CD14-positive monocyte (primary cell): ENCODE data around the gene CENATAC. TPM values are rescaled to one million over a fixed set of nuclear protein-coding genes. Genes with fewer than 3 reads are reported as not detected.

Source experiments
- DNase-seq, 3 donors: peaks; one replicate each; pipeline ENCODE4 v3.0.0-alpha.2; 2011 to 2022
- H2AFZ ChIP-seq: 2 replicates; pipeline ENCODE4 v1.6.0; 2012; ENCODE audit warnings: mild to moderate bottlenecking, low read depth, low read length, inconsistent platforms; ENCODE audit not compliant: insufficient read depth, poor library complexity, severe bottlenecking
- H3K27ac ChIP-seq, 2 donors: 1 replicate in 1 of 2; 2 replicates in 1 of 2; pipeline ENCODE4 v1.5.1; 2012 to 2013; ENCODE audit warnings: low read length in 2 of 2, control low read depth in 1 of 2, inconsistent platforms in 1 of 2, low read depth in 1 of 2, mild to moderate bottlenecking in 1 of 2
- H3K27me3 ChIP-seq, 2 donors: one replicate each; pipeline versions ENCODE4 v1.6.0 to v1.6.1; 2011 to 2013; ENCODE audit warnings: low read length in 2 of 2; ENCODE audit not compliant: control insufficient read depth in 2 of 2, insufficient read depth in 2 of 2
- H3K36me3 ChIP-seq, 2 donors: replicated peaks in 1 of 2; 1 replicate in 1 of 2; 2 replicates in 1 of 2; pipeline versions ENCODE4 v1.5.1 to v1.6.1; 2012 to 2013; ENCODE audit warnings: low read length in 2 of 2, control low read depth in 1 of 2, inconsistent platforms in 1 of 2, mild to moderate bottlenecking in 1 of 2; ENCODE audit not compliant: insufficient read depth in 2 of 2, control insufficient read depth in 1 of 2
- H3K4me1 ChIP-seq, 2 donors: 1 replicate in 1 of 2; 2 replicates in 1 of 2; pipeline versions ENCODE4 v1.5.1 to v1.6.1; 2012 to 2013; ENCODE audit warnings: low read length in 2 of 2, control low read depth in 1 of 2, inconsistent platforms in 1 of 2, mild to moderate bottlenecking in 1 of 2, moderate library complexity in 1 of 2; ENCODE audit not compliant: insufficient read depth in 2 of 2, control insufficient read depth in 1 of 2
- H3K4me2 ChIP-seq: replicated peaks from 2 replicates; pipeline ENCODE3; 2012; ENCODE audit warnings: low read length, moderate library complexity, mild to moderate bottlenecking; ENCODE audit not compliant: poor library complexity, severe bottlenecking; ENCODE audit errors: extremely low read depth
- H3K4me3 ChIP-seq, 3 experiments: fragments of 200-600 bp in 1 of 3; sonication (generic) in 1 of 3; replicated peaks in 1 of 3; 1 replicate in 2 of 3; 2 replicates in 1 of 3; pipeline ENCODE4 v1.5.1; 2011 to 2013; ENCODE audit warnings: low read length in 3 of 3, mild to moderate bottlenecking in 3 of 3, control low read depth in 2 of 3, low read depth in 2 of 3, inconsistent platforms in 1 of 3, moderate library complexity in 1 of 3
- H3K79me2 ChIP-seq: 2 replicates; pipeline ENCODE4 v1.6.0; 2012; ENCODE audit warnings: mild to moderate bottlenecking, control low read depth, inconsistent platforms, low read length, moderate library complexity; ENCODE audit not compliant: insufficient read depth
- H3K9ac ChIP-seq: 2 replicates; pipeline ENCODE4 v1.6.0; 2017; ENCODE audit warnings: low read length, mild to moderate bottlenecking; ENCODE audit not compliant: insufficient read depth, poor library complexity, severe bottlenecking
- H3K9me3 ChIP-seq, 2 donors: replicated peaks in 1 of 2; 1 replicate in 1 of 2; 2 replicates in 1 of 2; pipeline versions ENCODE4 v1.5.1 to v1.6.1; 2012 to 2013; ENCODE audit warnings: low read length in 2 of 2, control low read depth in 1 of 2; ENCODE audit not compliant: control insufficient read depth in 1 of 2, insufficient read depth in 1 of 2
- H4K20me1 ChIP-seq: 2 replicates; pipeline ENCODE4 v1.6.0; 2012; ENCODE audit warnings: mild to moderate bottlenecking, low read length, control low read depth, moderate library complexity; ENCODE audit not compliant: insufficient read depth
- H3K27ac Mint-ChIP-seq, 7 donors: one replicate each; pipeline ENCODE4 v1.8.0; 2020; ENCODE audit warnings: mild to moderate bottlenecking in 7 of 7, mixed read lengths in 7 of 7, moderate library complexity in 6 of 7, inconsistent platforms in 2 of 7
- H3K27me3 Mint-ChIP-seq, 3 donors: one replicate each; pipeline ENCODE4 v1.8.0; 2021 to 2022; ENCODE audit warnings: low read depth in 3 of 3, mild to moderate bottlenecking in 3 of 3, mixed read lengths in 3 of 3, moderate library complexity in 3 of 3, inconsistent platforms in 1 of 3
- H3K36me3 Mint-ChIP-seq, 2 donors: one replicate each; pipeline ENCODE4 v1.8.0; 2020; ENCODE audit warnings: mixed read lengths in 2 of 2, inconsistent platforms in 1 of 2, mild to moderate bottlenecking in 1 of 2
- H3K4me1 Mint-ChIP-seq: one replicate; pipeline ENCODE4 v1.8.0; 2020; ENCODE audit warnings: mild to moderate bottlenecking, mixed read lengths
- H3K4me3 Mint-ChIP-seq, 2 donors: one replicate each; pipeline ENCODE4 v1.8.0; 2020; ENCODE audit warnings: mild to moderate bottlenecking in 2 of 2, mixed read lengths in 2 of 2, moderate library complexity in 1 of 2
- H3K9me3 Mint-ChIP-seq, 7 donors: one replicate each; pipeline ENCODE4 v1.8.0; 2020 to 2022; ENCODE audit warnings: mixed read lengths in 7 of 7, mild to moderate bottlenecking in 6 of 7, moderate library complexity in 6 of 7, inconsistent platforms in 2 of 7
- CTCF ChIP-seq: fragments of 200-600 bp; IDR thresholded peaks from one replicate; pipeline ENCODE4 v1.8.0; 2022; ENCODE audit warnings: antibody characterized with exemption, mild to moderate bottlenecking
- WGBS: methylation state at CpG from one replicate; pipeline ENCODE4 v1.1.5; 2013; ENCODE audit warnings: missing lambda C conversion rate; ENCODE audit not compliant: insufficient coverage; 5-methylcytosine and 5-hydroxymethylcytosine counted together
- intact Hi-C, 2 donors: fragments of 100-400 bp; cut with micrococcal nuclease; formaldehyde crosslinking; loops; one replicate each; pipeline versions ENCODE4 v1.15.0 to v1.15.1; 2023
- polyA plus RNA-seq, 3 donors: library from polyadenylated mRNA; depleted of rRNA in 1 of 3; unstranded in 2 of 3; stranded (reverse) in 1 of 3; fragments of 300-500 nt in 2 of 3; fragments of >200 nt in 1 of 3; fragmentation: Illumina TruSeq in 2 of 3; gene quantifications; 1 replicate in 2 of 3; 2 replicates in 1 of 3; pipeline ENCODE4 v1.2.3, GENCODE V29; 2012 to 2021

The CENATAC gene
- polyA plus RNA-seq, 3 donors: 2.7 to 47.8 (median 4.1) TPM

GRCh38 chr11:119025541-119025940 is 27.6 kb downstream of the CENATAC start:
- Mint-ChIP-seq H3K36me3 (peaks cover 49 to 61% of the 10 kb centered on the region in 2 donors), H3K4me3 (no peak overlapping the region), H3K27ac (peak overlapping the region in 3 of 7 donors; percentile 1 to 65 (median 51)), H3K4me1 (peaks cover 16% of the 10 kb centered on the region), H3K9me3 (no peaks in the 10 kb centered on the region), H3K27me3 (peaks cover 0 to 1% (median 0%) of the 10 kb centered on the region in 3 donors)
- H3K4me2 ChIP-seq: no peak overlapping the region
- no peak for DNase-seq
- peaks cover 8 to 16% of the 10 kb centered on the region in 2 donors for H3K4me1 ChIP-seq
- no peaks in the 10 kb centered on the region for H3K9me3 ChIP-seq
- TF ChIP-seq CTCF: no peak
- peaks cover 21% of the 10 kb centered on the region for H3K79me2 ChIP-seq
- intact Hi-C loops: no loop called here
- no peak overlapping the region for H3K4me3 ChIP-seq
- no peaks in the 10 kb centered on the region for H4K20me1 ChIP-seq
- no peak overlapping the region for H2AFZ ChIP-seq
- H3K9ac ChIP-seq: no peak overlapping the region
- peaks cover 43 to 60% of the 10 kb centered on the region in 2 donors for H3K36me3 ChIP-seq
- H3K27me3 ChIP-seq: no peaks in the 10 kb centered on the region
- peak overlapping the region in 1 of 2 donors; percentile 31 for H3K27ac ChIP-seq
- WGBS: 100% methylated on average over 5 of the region's 5 CpGs

GRCh38 chr11:119025978-119026766 is 28.2 kb downstream of the CENATAC start:
- intact Hi-C loops: no loop called here
- Mint-ChIP-seq H3K4me3 (no peak overlapping the region), H3K9me3 (no peaks in the 10 kb centered on the region), H3K36me3 (peaks cover 49 to 55% of the 10 kb centered on the region in 2 donors), H3K27ac (peak overlapping the region in 4 of 7 donors; percentile 18 to 65 (median 28)), H3K27me3 (peaks cover 0 to 1% (median 0%) of the 10 kb centered on the region in 3 donors), H3K4me1 (peaks cover 16% of the 10 kb centered on the region)
- no peak overlapping the region for H2AFZ ChIP-seq
- H3K4me1 ChIP-seq: peaks cover 8 to 15% of the 10 kb centered on the region in 2 donors
- H3K27me3 ChIP-seq: no peaks in the 10 kb centered on the region
- no peak for TF ChIP-seq CTCF
- H3K4me2 ChIP-seq: no peak overlapping the region
- H3K9ac ChIP-seq: no peak overlapping the region
- DNase-seq: no peak
- no peak overlapping the region for H3K4me3 ChIP-seq
- H3K27ac ChIP-seq: peak overlapping the region in 1 of 2 donors; percentile 31
- peaks cover 41 to 54% of the 10 kb centered on the region in 2 donors for H3K36me3 ChIP-seq
- peaks cover 15% of the 10 kb centered on the region for H3K79me2 ChIP-seq
- 92% methylated on average over 11 of the region's 16 CpGs for WGBS
- H3K9me3 ChIP-seq: no peaks in the 10 kb centered on the region
- no peaks in the 10 kb centered on the region for H4K20me1 ChIP-seq
